ENCODE data around the gene FRG2B.
"Not testable (repeated sequence)": the region's sequence is repeated elsewhere in the genome, so short reads cannot be mapped to it uniquely, and the experiment has no call there.

Gene FRG2B

GRCh38 chr10:133592716-133593115 is 33.9 kb downstream of the FRG2B start:
- no peak for FAIRE-seq

- FAIRE-seq: no peak
Measured at GRCh38 chr10:133590970-133591359, 35.6 kb downstream of the FRG2B start.

- no peak for FAIRE-seq
Measured at GRCh38 chr10:133590226-133590969, 36.2 kb downstream of the FRG2B start.

GRCh38 chr10:133577037-133577436 is 49.6 kb downstream of the FRG2B start:
- not testable (repeated sequence) for FAIRE-seq

Data from islet of Langerhans (tissue), 1 donor.